K562 (cell line): Measurements from ENCODE around the gene RNF186. TPM values are rescaled to one million over a fixed set of nuclear protein-coding genes. Genes with fewer than 3 reads are reported as not detected.

ENCODE experiments used
- LEF1 ChIP-seq: fragments of 450-650 bp; IDR thresholded peaks from 2 replicates; pipeline ENCODE4 v1.6.1; 2016; ENCODE audit warnings: mild to moderate bottlenecking
- MCM3 ChIP-seq: fragments of 450-650 bp; IDR thresholded peaks from 2 replicates; pipeline ENCODE4 v1.6.1; 2016
- RBBP5 ChIP-seq: fragments of 200-600 bp; sonication (generic); IDR thresholded peaks from 2 replicates; pipeline ENCODE4 v1.6.1; 2012; ENCODE audit warnings: borderline replicate concordance, mild to moderate bottlenecking, low read length, control low read depth, inconsistent platforms; ENCODE audit not compliant: insufficient read depth, poor library complexity, severe bottlenecking
- SIRT6 ChIP-seq: IDR thresholded peaks from one replicate; pipeline ENCODE4 v1.6.1; 2012; ENCODE audit warnings: low read depth, mild to moderate bottlenecking, control low read depth, inconsistent platforms, low read length, moderate library complexity
- ZNF23 ChIP-seq: fragments of 250-450 bp; sonication (Bioruptor Pico); IDR thresholded peaks from 2 replicates; pipeline ENCODE4 v1.4.0; 2020; ENCODE audit warnings: mild to moderate bottlenecking
- polyA plus RNA-seq, 8 experiments: library from polyadenylated mRNA; depleted of rRNA in 4 of 8; stranded (reverse) in 5 of 8; unstranded in 3 of 8; fragments of >200 nt; fragmentation: Nextera tagmentation in 2 of 8; fragmentation: Illumina TruSeq in 1 of 8; extraction: Ambion mirVana in 2 of 8; extraction: Trizol in 1 of 8; gene quantifications; 2 replicates each; pipeline versions ENCODE4 v1.2.1 to v1.2.3, GENCODE V29; 2011 to 2014; ENCODE audit warnings: inconsistent platforms in 1 of 8, missing spikeins in 1 of 8
- total RNA-seq, 7 experiments: library from RNA; depleted of rRNA in 6 of 7; stranded (reverse); fragments of >200 nt in 6 of 7; fragmentation: Illumina TruSeq in 2 of 7; extraction: Trizol in 2 of 7; gene quantifications; 2 replicates each; pipeline versions ENCODE4 v1.2.1 to v1.2.3, GENCODE V29; 2011 to 2021; ENCODE audit warnings: low replicate concordance in 1 of 7
- TF ChIP-seq, protein P1 (sequence below): fragments of 250-450 bp; sonication (Bioruptor Pico); IDR thresholded peaks from 2 replicates; pipeline ENCODE4 v1.8.0; 2022; ENCODE audit warnings: inconsistent platforms
- TF ChIP-seq, protein P2 (sequence below): fragments of 250-450 bp; sonication (Bioruptor Pico); IDR thresholded peaks from 2 replicates; pipeline ENCODE4 v1.5.0; 2020; ENCODE audit warnings: mild to moderate bottlenecking, borderline replicate concordance

Gene RNF186
- total and polyA plus RNA-seq, 9 of the 15 experiments (the other 6 are each of a cell fraction or from before 2014, with no cell fraction given), result not detected

DNA sequence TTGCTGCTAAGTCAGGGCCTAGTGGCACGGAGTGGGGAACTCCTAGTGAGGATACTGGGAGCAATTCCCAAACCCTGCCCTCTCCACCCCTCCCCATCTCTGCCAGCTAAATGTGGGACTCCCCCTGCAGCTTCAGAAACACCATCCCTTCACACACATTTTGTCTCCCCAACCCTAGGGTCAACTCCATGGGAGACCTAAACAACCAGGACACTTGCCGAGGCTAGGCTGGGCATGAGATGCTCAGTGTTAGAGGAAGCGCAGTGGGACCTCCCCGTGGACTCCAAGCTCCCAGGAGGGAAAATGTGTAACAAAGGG, 1.5 kb downstream of the RNF186 start (continued):
- TF ChIP-seq, protein P1, sequence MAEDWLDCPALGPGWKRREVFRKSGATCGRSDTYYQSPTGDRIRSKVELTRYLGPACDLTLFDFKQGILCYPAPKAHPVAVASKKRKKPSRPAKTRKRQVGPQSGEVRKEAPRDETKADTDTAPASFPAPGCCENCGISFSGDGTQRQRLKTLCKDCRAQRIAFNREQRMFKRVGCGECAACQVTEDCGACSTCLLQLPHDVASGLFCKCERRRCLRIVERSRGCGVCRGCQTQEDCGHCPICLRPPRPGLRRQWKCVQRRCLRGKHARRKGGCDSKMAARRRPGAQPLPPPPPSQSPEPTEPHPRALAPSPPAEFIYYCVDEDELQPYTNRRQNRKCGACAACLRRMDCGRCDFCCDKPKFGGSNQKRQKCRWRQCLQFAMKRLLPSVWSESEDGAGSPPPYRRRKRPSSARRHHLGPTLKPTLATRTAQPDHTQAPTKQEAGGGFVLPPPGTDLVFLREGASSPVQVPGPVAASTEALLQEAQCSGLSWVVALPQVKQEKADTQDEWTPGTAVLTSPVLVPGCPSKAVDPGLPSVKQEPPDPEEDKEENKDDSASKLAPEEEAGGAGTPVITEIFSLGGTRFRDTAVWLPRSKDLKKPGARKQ (CRISPR knock-in tag), result no peak
- TF ChIP-seq, protein P2, sequence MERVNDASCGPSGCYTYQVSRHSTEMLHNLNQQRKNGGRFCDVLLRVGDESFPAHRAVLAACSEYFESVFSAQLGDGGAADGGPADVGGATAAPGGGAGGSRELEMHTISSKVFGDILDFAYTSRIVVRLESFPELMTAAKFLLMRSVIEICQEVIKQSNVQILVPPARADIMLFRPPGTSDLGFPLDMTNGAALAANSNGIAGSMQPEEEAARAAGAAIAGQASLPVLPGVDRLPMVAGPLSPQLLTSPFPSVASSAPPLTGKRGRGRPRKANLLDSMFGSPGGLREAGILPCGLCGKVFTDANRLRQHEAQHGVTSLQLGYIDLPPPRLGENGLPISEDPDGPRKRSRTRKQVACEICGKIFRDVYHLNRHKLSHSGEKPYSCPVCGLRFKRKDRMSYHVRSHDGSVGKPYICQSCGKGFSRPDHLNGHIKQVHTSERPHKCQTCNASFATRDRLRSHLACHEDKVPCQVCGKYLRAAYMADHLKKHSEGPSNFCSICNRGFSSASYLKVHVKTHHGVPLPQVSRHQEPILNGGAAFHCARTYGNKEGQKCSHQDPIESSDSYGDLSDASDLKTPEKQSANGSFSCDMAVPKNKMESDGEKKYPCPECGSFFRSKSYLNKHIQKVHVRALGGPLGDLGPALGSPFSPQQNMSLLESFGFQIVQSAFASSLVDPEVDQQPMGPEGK, result no peak
- TF ChIP-seq LEF1 (no peak), MCM3 (no peak), SIRT6 (no peak), RBBP5 (no peak), ZNF23 (CRISPR knock-in tag) (no peak)
